DMS 273 treated with DMSO at 0.1 percent for 48 hours (cell line): ENCODE measurements around the gene ZFYVE28.
A peak's percentile ranks its signal among the peaks of the same experiment; 100 is the strongest.
"Not testable (repeated sequence)": the region's sequence is repeated elsewhere in the genome, so short reads cannot be mapped to it uniquely, and the experiment has no call there.

Experiments used
- DNase-seq: peaks from one replicate; lab custom pipeline; 2025; lab: John Stamatoyannopoulos, UW

ZFYVE28 gene

DNA sequence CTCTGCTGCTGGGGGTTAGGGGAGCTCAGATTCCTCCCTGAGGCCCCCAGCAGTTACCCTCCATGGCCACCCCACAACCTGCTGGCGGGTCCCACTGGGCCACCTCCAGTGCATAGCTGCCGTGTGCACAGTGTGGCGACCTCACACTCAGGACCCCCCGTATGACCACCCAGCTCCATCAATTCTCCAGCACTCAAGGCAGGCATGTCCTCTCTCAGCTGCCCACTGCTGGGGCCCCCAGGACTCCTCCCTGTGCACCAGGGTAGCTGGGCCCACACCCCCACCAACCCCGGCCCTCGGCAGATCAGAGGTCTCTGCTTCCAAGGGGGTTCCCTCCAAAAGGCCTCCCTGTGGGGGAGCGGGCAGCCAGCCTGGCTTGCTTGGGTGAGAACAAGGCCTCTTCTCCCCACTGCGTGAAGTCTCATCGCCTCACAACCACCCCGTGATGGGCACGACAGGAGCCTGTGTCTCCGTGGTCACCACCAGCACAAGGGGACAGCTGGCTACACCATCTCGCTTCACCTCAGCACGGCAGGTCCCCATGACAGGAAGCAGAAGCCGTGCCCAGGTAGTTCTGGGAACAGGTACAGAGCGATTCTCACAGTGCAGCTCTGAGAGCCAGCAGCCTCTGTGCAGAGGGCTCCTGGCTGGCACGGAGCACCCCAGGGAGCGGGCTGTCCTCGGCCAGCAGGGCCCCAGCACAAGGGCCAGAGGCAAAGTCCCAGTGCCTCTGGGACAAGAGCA, 171.9 kb downstream of the ZFYVE28 start:
- DNase-seq = no peak

DNA sequence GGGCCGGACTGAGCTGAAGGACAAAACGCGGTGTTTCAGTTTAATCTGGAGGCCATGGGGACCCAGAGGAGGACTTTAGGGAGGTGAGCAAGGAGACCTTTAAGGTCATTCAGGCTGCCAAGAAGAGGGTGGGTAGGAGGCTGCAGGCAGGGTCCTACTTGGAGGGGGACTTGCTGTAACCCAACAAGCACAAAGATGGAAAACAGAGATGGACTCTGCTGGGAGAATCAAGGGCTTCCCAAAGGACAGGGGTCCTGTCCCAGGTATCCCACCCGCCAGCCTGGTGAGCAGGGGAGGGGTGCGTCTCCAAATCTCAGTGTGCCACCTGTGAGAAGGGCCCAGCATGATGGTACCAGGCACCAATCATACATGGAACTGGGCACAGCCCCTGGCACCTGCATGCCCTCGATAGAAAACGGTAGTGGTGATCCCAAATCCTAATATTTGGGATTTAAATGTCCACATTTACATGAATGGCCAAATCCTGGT, 172.6 kb downstream of the ZFYVE28 start:
- no peak for DNase-seq

DNA sequence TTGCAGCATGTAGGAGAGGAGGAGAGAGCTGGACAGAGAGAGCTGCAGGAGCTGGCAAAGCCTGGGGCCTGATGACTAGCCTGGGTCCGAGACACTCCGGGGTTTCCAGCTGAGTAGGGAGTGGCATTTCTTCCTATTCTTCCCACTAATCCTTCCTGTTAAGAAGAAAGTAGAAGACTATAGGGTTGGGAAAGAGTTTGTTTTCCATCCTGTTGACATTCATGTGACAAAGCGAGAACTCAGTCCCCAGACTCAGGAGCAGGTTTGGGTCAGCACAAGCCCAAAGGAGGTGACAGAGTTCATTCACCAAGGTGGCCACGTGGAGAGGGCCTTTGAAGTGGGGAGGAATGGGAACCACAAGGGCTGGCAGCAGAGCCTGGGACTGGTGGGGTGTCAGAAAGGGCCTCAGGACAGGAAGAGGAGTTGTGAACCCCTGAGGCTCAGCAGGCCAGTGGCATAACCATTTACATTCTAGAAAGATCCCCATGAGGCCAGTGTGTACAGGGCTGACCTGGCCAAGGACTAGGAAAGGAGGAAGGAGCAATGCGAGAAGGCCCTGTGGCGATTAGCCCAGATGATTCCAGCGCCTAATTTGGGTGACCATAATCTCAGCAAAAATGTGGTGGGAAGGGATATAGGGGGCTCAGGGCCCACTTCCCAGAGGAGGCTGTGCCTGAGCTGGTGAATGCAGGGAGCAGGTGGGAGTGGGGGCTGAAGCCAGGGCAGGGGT, 173.2 kb downstream of the ZFYVE28 start:
- DNase-seq = no peak

DNA sequence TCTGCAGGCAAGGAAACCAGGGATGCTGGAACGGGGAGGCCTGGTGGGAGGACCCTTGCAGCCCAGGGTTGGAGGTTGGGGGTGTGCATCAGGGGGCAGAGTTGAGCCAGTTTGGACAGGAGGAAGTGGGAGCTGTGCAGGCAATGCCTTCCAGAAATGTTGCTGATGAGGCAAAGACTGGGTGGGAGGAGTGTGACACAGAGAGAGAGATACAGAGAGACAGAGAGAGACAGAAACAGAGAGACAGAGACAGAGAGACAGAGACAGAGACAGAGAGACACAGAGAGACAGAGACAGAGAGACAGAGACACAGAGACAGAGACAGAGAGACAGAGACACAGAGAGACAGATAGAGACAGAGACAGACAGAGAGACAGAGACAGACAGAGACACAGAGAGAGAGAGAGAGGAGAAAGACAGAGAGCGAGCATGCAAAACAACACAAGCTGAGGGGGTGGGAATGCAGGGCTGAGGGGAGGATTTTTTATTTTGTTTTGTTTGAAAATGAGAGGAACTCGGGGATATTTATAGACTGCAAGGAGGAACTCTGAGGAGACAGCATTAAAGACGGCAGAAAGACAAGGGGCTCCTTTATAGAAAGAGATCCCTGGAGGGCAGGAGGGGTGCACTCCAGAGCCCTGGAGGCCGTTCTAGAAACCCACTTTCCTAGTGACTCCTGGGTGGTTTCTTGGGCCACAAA, 174.6 kb downstream of the ZFYVE28 start:
- no peak for DNase-seq

DNA sequence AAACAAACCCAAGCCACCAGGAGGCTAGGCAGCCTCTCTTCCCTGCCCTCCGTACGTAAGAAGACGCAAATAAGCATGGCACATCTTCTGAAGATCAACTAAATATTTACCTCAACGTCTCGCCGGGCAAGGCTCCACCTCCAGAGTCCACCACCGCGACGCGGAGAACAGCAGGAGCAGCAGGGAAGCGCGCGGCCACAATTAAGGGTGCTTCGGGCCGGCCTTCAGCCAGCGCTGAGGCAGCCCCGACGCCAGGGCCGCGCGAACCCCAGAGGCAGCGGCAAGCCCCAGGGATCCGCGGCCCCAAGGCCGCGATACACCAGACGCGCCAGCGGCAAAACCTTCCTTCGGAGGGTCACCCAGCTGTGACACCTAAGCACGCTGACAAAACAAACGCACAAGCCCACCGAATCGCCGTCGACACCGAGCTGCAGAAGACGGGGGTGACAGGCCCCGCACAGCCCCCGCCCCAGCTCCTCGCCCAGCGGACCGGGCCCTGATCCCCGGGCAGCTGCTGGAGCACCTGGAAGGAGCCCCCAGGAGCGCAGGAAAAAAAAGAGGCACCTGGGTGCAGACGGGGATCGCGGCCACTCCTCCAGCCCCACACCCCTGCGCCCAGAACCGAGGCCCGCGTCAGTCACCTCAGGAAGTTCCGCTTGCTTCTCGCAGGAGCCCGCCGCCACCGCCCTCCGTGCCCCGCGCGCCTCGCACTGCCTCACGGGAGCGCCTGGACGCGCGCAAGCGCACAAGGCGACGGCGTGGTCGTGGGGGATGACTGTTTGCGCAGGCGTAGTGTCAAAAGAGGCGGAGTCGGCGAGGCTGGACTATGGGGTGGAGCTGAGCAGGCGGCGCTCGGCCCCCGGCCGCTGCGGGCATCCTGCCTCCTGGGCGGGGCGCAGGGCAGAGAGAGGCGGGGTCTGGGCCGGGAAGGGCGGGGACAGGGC, 176.8 kb downstream of the ZFYVE28 start, which contains the start of the genes HAUS3 and POLN:
TSS of gene HAUS3 (minus strand) at position 712 of the 944 bp plus-strand sequence. CDS start 1,175 bp downstream, outside the sequence.
TSS of gene POLN (minus strand) at position 712 of the 944 bp plus-strand sequence. CDS start 12,890 bp downstream, outside the sequence.
- DNase-seq = peak; percentile 71

DNA sequence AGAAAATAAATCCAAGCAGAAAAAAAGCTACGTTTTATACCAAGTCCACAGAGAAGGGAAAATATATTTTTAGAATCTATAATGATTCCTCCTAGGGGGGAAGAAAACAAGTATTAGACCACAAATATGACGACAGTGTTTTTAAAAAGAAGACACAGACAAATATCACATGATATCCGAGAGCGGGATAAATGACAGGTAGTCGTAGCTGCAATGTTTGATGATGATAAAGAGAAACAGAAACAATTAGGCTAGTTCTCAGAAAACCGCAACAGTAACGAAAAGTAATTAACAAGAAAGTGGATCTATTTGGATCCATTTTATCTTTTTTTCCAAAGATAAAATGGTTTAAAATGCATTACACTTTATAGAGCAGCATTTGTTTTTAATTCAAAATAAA, 177.4 kb downstream of the ZFYVE28 start:
- DNase-seq = no peak

DNA sequence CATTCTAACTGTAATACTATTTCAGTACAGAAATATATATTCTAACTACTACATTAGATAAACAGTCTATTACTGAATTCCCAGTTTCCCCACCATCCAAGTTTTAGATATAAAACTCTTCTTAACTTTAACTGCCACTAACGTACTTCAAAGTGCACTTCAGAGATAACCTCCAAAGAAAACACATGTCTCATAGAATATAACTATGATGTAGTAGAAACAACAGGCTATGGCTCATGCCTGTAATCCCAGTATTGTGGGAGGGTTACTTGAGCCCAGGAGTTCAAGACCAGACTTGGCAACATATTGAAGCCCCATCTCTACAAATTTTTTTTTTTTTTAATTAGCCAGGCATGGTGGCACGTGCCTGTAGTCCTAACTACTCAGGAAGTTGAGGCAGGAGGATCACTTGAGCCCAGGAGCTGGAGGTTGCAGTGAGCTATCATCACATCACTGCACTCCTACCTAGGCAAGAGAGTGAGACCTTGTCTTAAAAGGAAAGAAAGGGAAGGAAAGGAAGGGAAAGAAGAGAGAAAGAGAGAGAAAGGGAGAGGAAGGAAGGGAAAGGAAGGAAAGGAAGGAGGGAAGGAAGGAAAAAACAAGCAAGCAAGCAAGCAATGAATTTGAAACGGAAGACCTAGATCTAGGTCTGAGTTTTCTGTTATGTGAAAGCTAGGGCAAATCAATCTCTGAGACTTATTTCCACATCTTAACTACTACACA, 181.3 kb downstream of the ZFYVE28 start:
- DNase-seq = no peak

DNA sequence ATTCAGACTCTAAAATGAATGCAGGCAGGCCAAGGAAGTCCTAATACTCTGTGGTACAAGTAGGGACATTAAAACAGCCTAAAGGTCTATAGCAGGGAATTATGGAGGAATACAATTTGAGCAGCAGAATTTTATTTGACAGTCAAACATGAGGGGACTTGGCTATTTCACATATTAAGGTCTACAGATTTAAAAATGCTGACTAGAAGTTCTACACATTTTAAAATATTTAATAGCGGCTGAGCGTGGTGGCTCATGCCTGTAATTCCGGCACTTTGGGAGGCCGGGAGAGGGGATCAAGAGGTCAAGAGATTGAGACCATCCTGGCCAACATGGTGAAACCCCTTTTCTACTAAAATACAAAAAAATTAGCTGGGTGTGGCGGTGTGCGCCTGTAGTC, 187.4 kb downstream of the ZFYVE28 start:
- no peak for DNase-seq

DNA sequence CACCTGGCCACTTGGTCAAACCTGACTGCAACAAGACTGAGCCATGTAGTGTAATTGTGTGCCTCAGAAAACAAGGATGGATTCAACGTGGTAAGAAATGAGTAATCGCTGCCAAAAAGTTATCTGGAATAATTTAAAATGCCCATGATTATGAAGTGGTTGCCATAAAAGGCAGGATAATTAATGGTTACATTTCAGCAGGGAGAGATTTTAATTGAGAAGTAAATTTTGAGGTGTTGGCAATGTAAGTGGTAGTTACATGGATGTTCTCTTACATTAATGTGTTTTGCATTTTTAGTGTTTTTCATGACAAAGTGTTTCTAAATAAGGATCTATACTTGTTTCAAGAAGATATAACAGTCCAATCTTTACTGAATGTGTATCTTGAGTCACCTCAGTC, 192.2 kb downstream of the ZFYVE28 start:
- no peak for DNase-seq

DNA sequence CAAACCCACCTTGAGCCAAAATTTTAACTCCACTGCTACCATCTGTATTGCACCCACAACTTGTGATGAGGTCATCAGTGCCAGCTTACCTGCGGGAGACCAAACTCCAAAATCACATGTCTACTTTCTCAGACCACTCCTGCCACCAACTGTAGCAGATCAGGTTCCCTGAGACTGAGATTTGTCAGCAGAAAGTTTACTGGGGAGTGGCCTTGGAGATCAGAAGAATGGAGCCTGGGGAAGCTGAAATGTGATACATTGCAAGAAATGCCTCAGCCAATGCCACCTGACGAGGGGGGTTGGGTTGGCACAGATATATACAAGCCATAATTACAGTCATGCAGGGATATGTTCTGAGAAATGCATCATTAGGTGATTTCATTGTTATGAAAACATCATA, 195.6 kb downstream of the ZFYVE28 start:
- DNase-seq = no peak

DNA sequence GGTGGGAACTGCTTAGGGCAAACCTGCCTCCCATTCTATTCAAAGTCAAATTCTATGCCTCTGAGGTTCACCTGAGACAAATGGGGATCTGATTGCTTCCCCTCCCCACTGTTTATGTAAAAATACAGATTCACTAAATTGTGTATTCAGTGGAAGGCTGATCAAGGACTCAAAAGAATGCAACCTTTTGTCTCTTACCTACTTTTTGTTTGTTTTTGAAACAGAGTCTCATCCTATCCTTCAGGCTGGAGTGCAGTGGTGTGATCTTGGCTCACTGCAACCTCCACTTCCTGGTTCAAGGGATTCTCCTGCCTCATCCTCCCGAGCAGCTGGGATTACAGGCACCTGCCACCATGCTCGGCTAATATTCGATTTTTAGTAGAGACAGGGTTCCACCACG, 197.1 kb downstream of the ZFYVE28 start:
- not testable (repeated sequence) for DNase-seq

DNA sequence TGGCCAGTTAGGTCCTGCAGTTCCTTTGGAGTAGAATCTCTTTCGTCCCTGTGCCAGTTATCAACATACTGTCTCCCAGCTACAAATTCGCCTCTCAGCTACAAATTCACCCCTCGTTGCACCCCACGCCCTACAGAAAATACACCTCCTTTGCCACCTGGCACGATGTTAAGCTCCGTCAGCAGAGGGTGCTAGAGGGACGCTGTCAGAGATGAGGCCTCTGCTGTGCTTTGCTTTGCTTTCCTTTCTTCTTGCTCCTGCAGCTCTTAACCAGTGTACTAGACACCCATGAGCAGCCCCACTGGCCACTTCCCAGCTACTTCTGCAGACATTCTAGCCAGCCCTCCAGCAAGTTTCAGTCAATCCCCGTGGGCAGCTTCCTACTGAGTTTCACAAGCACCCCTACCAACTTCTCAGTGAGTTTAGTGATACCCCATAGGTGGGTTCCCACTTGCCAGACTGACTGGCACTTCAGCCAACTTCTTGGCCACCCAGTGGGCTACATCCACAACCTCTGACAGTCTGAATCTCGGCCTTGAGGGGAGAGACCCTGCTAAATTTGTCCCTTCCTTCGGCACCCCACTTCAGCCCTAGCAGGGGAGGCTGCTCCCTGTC, 198.3 kb downstream of the ZFYVE28 start:
- DNase-seq = peak; percentile 9
